PC-9 (cell line): ENCODE results near the gene ZNF787. TPM values are rescaled to one million over a fixed set of nuclear protein-coding genes. Genes with fewer than 3 reads are reported as not detected.
A peak's percentile ranks its signal among the peaks of the same experiment; 100 is the strongest.

ENCODE experiments used
- BruUV-seq: library from RNA; stranded (reverse); fragments of 400-500 nt; replicated peaks from 2 replicates; lab custom pipeline; 2021; lab: Mats Ljungman, UMichigan
- CTCF ChIA-PET: fragments of 300-600 bp; sonication (Branson Sonifier 250); formaldehyde crosslinking; loops from one replicate; lab custom pipeline; 2022; ENCODE audit warnings: antibody characterized with exemption; lab: Charles Lee
- POLR2A ChIA-PET: fragments of 300-600 bp; sonication (Branson Sonifier 250); formaldehyde crosslinking; loops from one replicate; lab custom pipeline; 2022; ENCODE audit warnings: antibody characterized with exemption; ENCODE audit not compliant: unreplicated experiment; lab: Charles Lee
- DNase-seq, 2 experiments: peaks; one replicate each; pipeline versions ENCODE4 v3.0.0 to v3.0.0-alpha.2; 2015 to 2022; ENCODE audit warnings: mixed read lengths in 1 of 2
- H2AFZ ChIP-seq: fragments of 200-600 bp; sonication (generic); 2 replicates; pipeline ENCODE4 v1.8.1; 2017; ENCODE audit warnings: antibody characterized with exemption
- H3F3A ChIP-seq: fragments of 200-600 bp; sonication (generic); 2 replicates; pipeline ENCODE4 v1.8.1; 2017; ENCODE audit warnings: antibody characterized with exemption, mild to moderate bottlenecking, low read depth; ENCODE audit not compliant: insufficient read depth
- H3K27ac ChIP-seq: fragments of 200-600 bp; sonication (generic); 2 replicates; pipeline ENCODE4 v1.6.1; 2016; ENCODE audit warnings: mixed run types
- H3K27me3 ChIP-seq: fragments of 200-600 bp; sonication (generic); 2 replicates; pipeline ENCODE4 v1.6.1; 2016; ENCODE audit warnings: low read depth, mixed run types; ENCODE audit not compliant: insufficient read depth
- H3K36me3 ChIP-seq: fragments of 200-600 bp; sonication (generic); 2 replicates; pipeline ENCODE4 v1.6.1; 2016; ENCODE audit warnings: low read depth, mixed run types
- H3K4me1 ChIP-seq: fragments of 200-600 bp; sonication (generic); replicated peaks from 2 replicates; pipeline ENCODE4 v1.6.1; 2016; ENCODE audit warnings: mixed run types; ENCODE audit not compliant: insufficient read depth
- H3K4me2 ChIP-seq: fragments of 200-600 bp; sonication (generic); 2 replicates; pipeline ENCODE4 v1.6.1; 2017; ENCODE audit warnings: mixed run types
- H3K4me3 ChIP-seq: fragments of 200-600 bp; sonication (generic); 2 replicates; pipeline ENCODE4 v1.6.1; 2016; ENCODE audit warnings: mixed run types
- H3K79me2 ChIP-seq: fragments of 200-600 bp; sonication (generic); 2 replicates; pipeline ENCODE4 v1.6.1; 2017; ENCODE audit warnings: low read depth, mixed run types
- H3K9me2 ChIP-seq: fragments of 200-600 bp; sonication (generic); 2 replicates; pipeline ENCODE4 v1.8.1; 2017; ENCODE audit warnings: mild to moderate bottlenecking; ENCODE audit not compliant: insufficient read depth
- H3K9me3 ChIP-seq: fragments of 200-600 bp; sonication (generic); 2 replicates; pipeline ENCODE4 v1.8.1; 2016; ENCODE audit warnings: low read depth; ENCODE audit not compliant: insufficient read depth
- H4K20me1 ChIP-seq: fragments of 200-600 bp; sonication (generic); 2 replicates; pipeline ENCODE4 v1.8.1; 2017; ENCODE audit not compliant: insufficient read depth
- CTCF ChIP-seq: fragments of 200-600 bp; sonication (generic); conservative IDR thresholded peaks from 2 replicates; pipeline ENCODE4 v1.6.1; 2017; ENCODE audit warnings: mixed run types, antibody characterized with exemption, mild to moderate bottlenecking, moderate library complexity
- EZH2 ChIP-seq: fragments of 200-600 bp; sonication (generic); IDR thresholded peaks from 2 replicates; pipeline ENCODE4 v1.8.0; 2017; ENCODE audit warnings: antibody characterized with exemption, low read depth
- intact Hi-C: fragments of 100-400 bp; cut with micrococcal nuclease; formaldehyde crosslinking; loops from one replicate; pipeline ENCODE4 v1.10.0; 2022; ENCODE audit not compliant: unreplicated experiment
- total RNA-seq: library from RNA; stranded (reverse); gene quantifications from 2 replicates; pipeline ENCODE4 v1.2.3, GENCODE V29; 2021

The ZNF787 gene
- total RNA-seq, 1 experiment from 2014 or later: 51.4 TPM

- H3K27ac ChIP-seq: no peak overlapping the region
- no TSS peak for BruUV-seq
Observed at GRCh38 chr19:56132316-56132822, 11.3 kb upstream of the ZNF787 start.

DNA sequence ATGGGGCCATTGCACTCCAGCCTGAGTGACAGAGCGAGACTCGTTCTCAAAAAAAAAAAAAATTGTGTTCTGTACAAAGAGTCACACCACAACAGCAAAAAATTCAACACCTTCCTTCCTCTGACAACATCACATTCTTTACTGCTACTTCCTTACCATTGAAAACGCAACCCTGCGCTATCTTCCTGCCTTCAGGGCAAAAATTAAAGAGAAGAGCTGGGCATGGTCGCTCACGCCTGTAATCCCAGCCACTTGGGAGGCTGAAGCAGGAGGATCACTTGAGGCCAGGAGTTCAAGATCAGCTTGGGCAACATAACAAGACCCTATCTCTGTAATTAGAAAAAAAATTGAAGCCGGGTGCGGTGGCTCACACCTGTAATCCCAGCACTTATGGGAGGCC is 10.6 kb upstream of the ZNF787 start:
- H2AFZ ChIP-seq: no peak overlapping the region
- H3K4me3 ChIP-seq: no peak overlapping the region
- H3K9me2 ChIP-seq: no peaks in the 10 kb centered on the region
- no peak overlapping the region for H3K4me2 ChIP-seq
- intact Hi-C loops: no loop called here
- BruUV-seq: no TSS peak
- CTCF ChIA-PET: no interaction called here
- peaks cover 5% of the 10 kb centered on the region; the same call in 1 of the 2 replicates for H3K4me1 ChIP-seq
- TF ChIP-seq EZH2 (no peak), CTCF (no peak)
- H3K27ac ChIP-seq: no peak overlapping the region
- H3K27me3 ChIP-seq: no peaks in the 10 kb centered on the region
- no peaks in the 10 kb centered on the region for H3K36me3 ChIP-seq
- H3K79me2 ChIP-seq: no peaks in the 10 kb centered on the region
- POLR2A ChIA-PET: no interaction called here
- no peaks in the 10 kb centered on the region for H4K20me1 ChIP-seq
- no peaks in the 10 kb centered on the region for H3K9me3 ChIP-seq
- peak in 1 of 2 experiments; percentile 35 for DNase-seq
- peaks cover 11% of the 10 kb centered on the region; the same call in 1 of the 2 replicates for H3F3A ChIP-seq

More at GRCh38 chr19:56132316-56132822, 11.3 kb upstream of the ZNF787 start:
- Histone ChIP-seq H3K9me3 (no peaks in the 10 kb centered on the region), H3K4me3 (no peak overlapping the region), H3K36me3 (no peaks in the 10 kb centered on the region), H3F3A (peaks cover 14% of the 10 kb centered on the region; the same call in 1 of the 2 replicates), H2AFZ (no peak overlapping the region), H3K27me3 (no peaks in the 10 kb centered on the region), H3K9me2 (no peaks in the 10 kb centered on the region), H3K4me2 (no peak overlapping the region), H4K20me1 (no peaks in the 10 kb centered on the region), H3K4me1 (peaks cover 6% of the 10 kb centered on the region; the same call in 1 of the 2 replicates), H3K79me2 (no peaks in the 10 kb centered on the region)
- intact Hi-C loops: no loop called here
- POLR2A ChIA-PET: no interaction called here
- TF ChIP-seq EZH2: no peak
- TF ChIP-seq CTCF: no peak
- DNase-seq: peak in 1 of 2 experiments; percentile 22
- CTCF ChIA-PET: no interaction called here

- ChIA-PET CTCF (no interaction called here), POLR2A (no interaction called here)
- BruUV-seq: no TSS peak
- Histone ChIP-seq H2AFZ (no peak overlapping the region), H3K79me2 (no peaks in the 10 kb centered on the region), H3K27me3 (no peaks in the 10 kb centered on the region), H4K20me1 (no peaks in the 10 kb centered on the region), H3K9me2 (no peaks in the 10 kb centered on the region), H3F3A (peaks cover 11% of the 10 kb centered on the region; the same call in 1 of the 2 replicates), H3K27ac (no peak overlapping the region), H3K4me2 (no peak overlapping the region), H3K9me3 (no peaks in the 10 kb centered on the region), H3K4me1 (peaks cover 5% of the 10 kb centered on the region; the same call in 1 of the 2 replicates), H3K4me3 (no peak overlapping the region), H3K36me3 (no peaks in the 10 kb centered on the region)
- DNase-seq: no peak
- intact Hi-C loops: no loop called here
- TF ChIP-seq CTCF: no peak
- no peak for TF ChIP-seq EZH2
Observed at GRCh38 chr19:56130006-56130405, 8.9 kb upstream of the ZNF787 start.
